PC-3 (cell line): ENCODE measurements around the gene TARDBP.

ENCODE experiments used
- EZH2 ChIP-seq: fragments of 300-600 bp; sonication (generic); IDR thresholded peaks from one replicate; pipeline ENCODE4 v1.6.1; 2017; ENCODE audit warnings: antibody characterized with exemption, mild to moderate bottlenecking, low read length; ENCODE audit not compliant: unreplicated experiment
- EZH2phosphoT487 ChIP-seq: fragments of 300-600 bp; sonication (generic); IDR thresholded peaks from 2 replicates; pipeline ENCODE4 v1.6.1; 2018; ENCODE audit warnings: mild to moderate bottlenecking, antibody characterized with exemption, low read length, borderline replicate concordance
- TF ChIP-seq, protein P1 (sequence below): fragments of 300-600 bp; sonication (generic); conservative IDR thresholded peaks from 2 replicates; pipeline ENCODE4 v1.5.1; 2017; ENCODE audit warnings: antibody characterized with exemption, low read depth, mild to moderate bottlenecking, low read length

DNA sequence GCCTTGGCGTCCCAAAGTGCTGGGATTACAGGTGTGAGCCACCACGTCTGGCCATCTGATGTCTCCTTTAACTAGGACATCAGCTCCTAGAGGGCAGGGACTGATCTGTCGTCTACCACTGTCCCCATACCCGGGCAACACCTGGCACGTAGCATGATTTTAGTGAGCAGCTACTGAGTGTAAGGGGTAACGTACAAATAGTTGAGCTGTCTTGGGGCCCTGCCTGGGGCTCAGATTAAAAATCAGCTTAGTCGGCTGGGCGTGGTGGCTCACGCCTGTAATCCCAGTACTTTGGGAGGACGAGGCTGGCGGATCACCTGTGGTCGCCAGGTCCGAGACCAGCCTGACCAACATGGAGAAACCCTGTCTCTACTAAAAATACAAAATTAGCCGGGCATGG lies 45.6 kb downstream of the TARDBP start:
- no peak for TF ChIP-seq EZH2phosphoT487
- TF ChIP-seq, protein P1, sequence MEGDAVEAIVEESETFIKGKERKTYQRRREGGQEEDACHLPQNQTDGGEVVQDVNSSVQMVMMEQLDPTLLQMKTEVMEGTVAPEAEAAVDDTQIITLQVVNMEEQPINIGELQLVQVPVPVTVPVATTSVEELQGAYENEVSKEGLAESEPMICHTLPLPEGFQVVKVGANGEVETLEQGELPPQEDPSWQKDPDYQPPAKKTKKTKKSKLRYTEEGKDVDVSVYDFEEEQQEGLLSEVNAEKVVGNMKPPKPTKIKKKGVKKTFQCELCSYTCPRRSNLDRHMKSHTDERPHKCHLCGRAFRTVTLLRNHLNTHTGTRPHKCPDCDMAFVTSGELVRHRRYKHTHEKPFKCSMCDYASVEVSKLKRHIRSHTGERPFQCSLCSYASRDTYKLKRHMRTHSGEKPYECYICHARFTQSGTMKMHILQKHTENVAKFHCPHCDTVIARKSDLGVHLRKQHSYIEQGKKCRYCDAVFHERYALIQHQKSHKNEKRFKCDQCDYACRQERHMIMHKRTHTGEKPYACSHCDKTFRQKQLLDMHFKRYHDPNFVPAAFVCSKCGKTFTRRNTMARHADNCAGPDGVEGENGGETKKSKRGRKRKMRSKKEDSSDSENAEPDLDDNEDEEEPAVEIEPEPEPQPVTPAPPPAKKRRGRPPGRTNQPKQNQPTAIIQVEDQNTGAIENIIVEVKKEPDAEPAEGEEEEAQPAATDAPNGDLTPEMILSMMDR: no peak
- TF ChIP-seq EZH2: no peak
